Measurements from ENCODE around the gene RO60.

The RO60 gene

DNA sequence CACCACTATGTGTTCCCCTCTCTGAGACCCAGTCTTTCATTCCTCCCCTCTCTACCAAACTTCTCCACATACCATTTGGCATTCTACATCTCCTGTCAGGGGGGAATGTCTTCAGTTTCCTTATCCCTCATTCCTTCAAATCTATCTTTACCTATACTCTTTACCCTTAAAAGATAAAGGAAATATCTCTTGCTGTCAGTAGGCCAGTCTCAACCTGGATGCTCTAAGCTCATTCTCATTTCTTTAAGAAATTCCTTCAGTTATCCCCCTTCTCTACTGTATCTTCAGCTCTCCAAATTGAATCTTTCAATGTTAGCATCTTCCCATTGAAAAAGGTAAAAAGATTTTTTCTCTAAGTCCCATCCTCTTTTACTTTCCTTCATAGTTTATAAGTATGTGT is 6.5 kb downstream of the RO60 start:
- Histone ChIP-seq H3K9me3 (ENCODE audit: insufficient read depth, low read depth, low read length) (no peaks in the 10 kb centered on the region), H3K27ac (ENCODE audit: low read length) (no peak overlapping the region), H3K9ac (ENCODE audit: low read depth, low read length) (no peak overlapping the region), H3K27me3 (ENCODE audit: insufficient read depth, low read length) (no peaks in the 10 kb centered on the region), H3K4me1 (ENCODE audit: insufficient read depth, low read length) (peaks cover 5% of the 10 kb centered on the region), H3K4me3 (ENCODE audit: low read length) (no peak overlapping the region), H3K36me3 (ENCODE audit: insufficient read depth, low read depth, low read length) (peaks cover 9% of the 10 kb centered on the region; the same call in 1 of the 2 replicates)

DNA sequence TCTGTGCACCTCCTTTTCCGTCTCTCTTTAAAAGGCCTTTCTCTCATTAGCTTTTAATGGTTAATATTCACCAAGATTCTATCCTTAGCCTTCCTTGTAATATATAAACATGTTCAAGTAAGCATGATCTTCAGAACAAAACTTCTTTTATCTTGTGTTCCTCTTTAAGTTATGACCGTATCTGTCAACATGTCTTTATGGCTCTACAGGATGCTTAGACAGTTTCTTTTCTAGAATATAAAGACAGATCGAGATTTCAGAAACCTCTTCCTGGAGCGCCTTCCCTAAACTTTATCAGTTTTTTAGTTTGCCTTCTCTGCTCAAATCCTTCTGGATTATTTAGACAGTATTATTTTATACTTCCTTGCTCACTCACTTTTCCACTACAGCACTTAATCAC is 7.2 kb downstream of the RO60 start:
- Histone ChIP-seq H3K4me1 (ENCODE audit: insufficient read depth, low read length) (peaks cover 5% of the 10 kb centered on the region), H3K9me3 (ENCODE audit: insufficient read depth, low read depth, low read length) (no peaks in the 10 kb centered on the region), H3K4me3 (ENCODE audit: low read length) (no peak overlapping the region), H3K27me3 (ENCODE audit: insufficient read depth, low read length) (no peaks in the 10 kb centered on the region), H3K27ac (ENCODE audit: low read length) (no peak overlapping the region), H3K9ac (ENCODE audit: low read depth, low read length) (no peak overlapping the region), H3K36me3 (ENCODE audit: insufficient read depth, low read depth, low read length) (peaks cover 14% of the 10 kb centered on the region; the same call in 1 of the 2 replicates)

GRCh38 chr1:193068013-193068412 is 8.6 kb downstream of the RO60 start:
- H3K36me3 ChIP-seq (ENCODE audit: insufficient read depth, low read depth, low read length) = peaks cover 19% of the 10 kb centered on the region; the same call in 1 of the 2 replicates
- no peak overlapping the region for H3K4me3 ChIP-seq (ENCODE audit: low read length)
- H3K9ac ChIP-seq (ENCODE audit: low read depth, low read length) = no peak overlapping the region
- no peaks in the 10 kb centered on the region for H3K27me3 ChIP-seq (ENCODE audit: insufficient read depth, low read length)
- peaks cover 5% of the 10 kb centered on the region for H3K4me1 ChIP-seq (ENCODE audit: insufficient read depth, low read length)
- no peaks in the 10 kb centered on the region for H3K9me3 ChIP-seq (ENCODE audit: insufficient read depth, low read depth, low read length)
- H3K27ac ChIP-seq (ENCODE audit: low read length) = no peak overlapping the region

DNA sequence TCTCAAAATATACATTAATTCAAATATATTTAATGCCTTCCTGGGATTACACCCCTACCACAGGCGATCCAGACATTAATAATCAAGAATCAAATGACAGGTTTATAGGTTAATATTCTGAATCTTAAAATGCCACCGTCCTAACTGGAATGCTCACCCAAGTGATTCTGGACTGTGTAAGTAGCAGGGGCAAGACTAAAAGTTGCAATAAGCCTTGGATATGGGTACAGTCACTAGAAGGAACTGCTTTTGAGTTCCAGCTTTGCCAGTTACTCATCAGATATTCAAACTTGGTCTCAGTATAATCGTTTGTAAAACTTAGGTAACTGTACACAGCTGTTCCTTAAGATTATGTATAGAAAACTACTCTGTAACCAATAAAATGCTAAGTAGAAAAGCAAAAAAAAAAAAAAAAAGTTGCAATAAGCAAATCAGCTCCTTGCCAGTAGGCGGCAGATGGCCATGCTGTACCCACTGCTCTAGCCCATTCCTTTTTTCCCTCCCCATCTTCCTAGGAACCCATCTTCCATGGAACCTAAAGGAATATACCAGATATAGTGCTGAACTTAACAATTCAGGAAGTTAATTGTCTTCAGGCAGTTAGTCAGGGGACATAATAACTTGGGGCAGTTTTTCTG is 10.5 kb downstream of the RO60 start:
- H3K9me3 ChIP-seq (ENCODE audit: insufficient read depth, low read depth, low read length) = no peaks in the 10 kb centered on the region
- H3K27ac ChIP-seq (ENCODE audit: low read length) = no peak overlapping the region
- H3K27me3 ChIP-seq (ENCODE audit: insufficient read depth, low read length) = no peaks in the 10 kb centered on the region
- peaks cover 5% of the 10 kb centered on the region for H3K4me1 ChIP-seq (ENCODE audit: insufficient read depth, low read length)
- no peak overlapping the region for H3K4me3 ChIP-seq (ENCODE audit: low read length)
- H3K36me3 ChIP-seq (ENCODE audit: insufficient read depth, low read depth, low read length) = peaks cover 23% of the 10 kb centered on the region; the same call in 1 of the 2 replicates
- H3K9ac ChIP-seq (ENCODE audit: low read depth, low read length) = no peak overlapping the region

DNA sequence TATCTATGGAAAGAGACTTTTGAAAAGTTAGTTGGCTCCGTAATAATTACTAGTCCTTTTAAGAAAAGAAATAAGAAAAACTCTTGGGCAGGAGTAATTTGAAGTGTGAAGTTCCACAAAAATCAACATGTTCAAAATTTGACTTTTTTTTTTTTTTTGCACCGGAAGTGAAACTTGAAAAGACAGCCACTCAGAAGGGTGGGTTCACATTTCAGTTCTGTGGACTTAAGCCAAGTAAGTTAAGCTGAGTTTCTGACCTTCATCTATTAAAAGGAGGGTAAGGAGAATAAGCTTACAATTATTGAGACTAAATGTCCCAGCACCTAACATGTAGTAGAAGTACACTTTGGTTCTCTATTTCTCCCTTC is 11.0 kb downstream of the RO60 start:
- Histone ChIP-seq H3K4me1 (ENCODE audit: insufficient read depth, low read length) (peaks cover 5% of the 10 kb centered on the region), H3K36me3 (ENCODE audit: insufficient read depth, low read depth, low read length) (peaks cover 23% of the 10 kb centered on the region; the same call in 1 of the 2 replicates), H3K27ac (ENCODE audit: low read length) (no peak overlapping the region), H3K9ac (ENCODE audit: low read depth, low read length) (no peak overlapping the region), H3K4me3 (ENCODE audit: low read length) (no peak overlapping the region), H3K27me3 (ENCODE audit: insufficient read depth, low read length) (no peaks in the 10 kb centered on the region), H3K9me3 (ENCODE audit: insufficient read depth, low read depth, low read length) (no peaks in the 10 kb centered on the region)

DNA sequence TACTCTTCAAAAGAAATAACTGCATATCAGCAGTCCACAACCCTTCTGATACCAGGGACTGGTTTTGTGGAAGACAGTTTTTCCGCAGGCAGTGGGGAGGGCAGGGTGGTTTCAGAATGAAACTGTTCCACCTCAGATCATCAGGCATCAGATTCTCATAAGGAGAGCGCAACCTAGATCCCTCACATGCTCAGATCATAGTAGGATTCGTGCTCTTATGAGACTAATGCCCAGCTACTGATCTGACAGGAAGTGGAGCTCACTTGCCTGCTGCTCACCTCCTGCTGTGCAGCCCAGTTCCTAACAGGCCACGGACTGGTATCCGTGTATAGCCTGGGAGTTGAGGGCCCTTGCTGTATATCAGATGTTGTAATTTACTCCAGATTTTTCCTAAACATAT is 11.5 kb downstream of the RO60 start:
- Histone ChIP-seq H3K27me3 (ENCODE audit: insufficient read depth, low read length) (no peaks in the 10 kb centered on the region), H3K9me3 (ENCODE audit: insufficient read depth, low read depth, low read length) (no peaks in the 10 kb centered on the region), H3K36me3 (ENCODE audit: insufficient read depth, low read depth, low read length) (peaks cover 28% of the 10 kb centered on the region; the same call in 1 of the 2 replicates), H3K27ac (ENCODE audit: low read length) (no peak overlapping the region), H3K4me1 (ENCODE audit: insufficient read depth, low read length) (peaks cover 5% of the 10 kb centered on the region), H3K4me3 (ENCODE audit: low read length) (no peak overlapping the region), H3K9ac (ENCODE audit: low read depth, low read length) (no peak overlapping the region)

- H3K4me1 ChIP-seq (ENCODE audit: insufficient read depth, low read length) = no peaks in the 10 kb centered on the region
- H3K27me3 ChIP-seq (ENCODE audit: insufficient read depth, low read length) = no peaks in the 10 kb centered on the region
- H3K9me3 ChIP-seq (ENCODE audit: insufficient read depth, low read depth, low read length) = no peaks in the 10 kb centered on the region
- no peak overlapping the region for H3K4me3 ChIP-seq (ENCODE audit: low read length)
- peaks cover 75% of the 10 kb centered on the region for H3K36me3 ChIP-seq (ENCODE audit: insufficient read depth, low read depth, low read length)
- H3K9ac ChIP-seq (ENCODE audit: low read depth, low read length) = no peak overlapping the region
- H3K27ac ChIP-seq (ENCODE audit: low read length) = no peak overlapping the region
Observed at GRCh38 chr1:193077991-193078390, 18.6 kb downstream of the RO60 start.

GRCh38 chr1:193079187-193079586 is 19.8 kb downstream of the RO60 start:
- Histone ChIP-seq H3K4me1 (ENCODE audit: insufficient read depth, low read length) (no peaks in the 10 kb centered on the region), H3K36me3 (ENCODE audit: insufficient read depth, low read depth, low read length) (peaks cover 82% of the 10 kb centered on the region), H3K9ac (ENCODE audit: low read depth, low read length) (no peak overlapping the region), H3K27ac (ENCODE audit: low read length) (no peak overlapping the region), H3K9me3 (ENCODE audit: insufficient read depth, low read depth, low read length) (no peaks in the 10 kb centered on the region), H3K4me3 (ENCODE audit: low read length) (no peak overlapping the region), H3K27me3 (ENCODE audit: insufficient read depth, low read length) (no peaks in the 10 kb centered on the region)

DNA sequence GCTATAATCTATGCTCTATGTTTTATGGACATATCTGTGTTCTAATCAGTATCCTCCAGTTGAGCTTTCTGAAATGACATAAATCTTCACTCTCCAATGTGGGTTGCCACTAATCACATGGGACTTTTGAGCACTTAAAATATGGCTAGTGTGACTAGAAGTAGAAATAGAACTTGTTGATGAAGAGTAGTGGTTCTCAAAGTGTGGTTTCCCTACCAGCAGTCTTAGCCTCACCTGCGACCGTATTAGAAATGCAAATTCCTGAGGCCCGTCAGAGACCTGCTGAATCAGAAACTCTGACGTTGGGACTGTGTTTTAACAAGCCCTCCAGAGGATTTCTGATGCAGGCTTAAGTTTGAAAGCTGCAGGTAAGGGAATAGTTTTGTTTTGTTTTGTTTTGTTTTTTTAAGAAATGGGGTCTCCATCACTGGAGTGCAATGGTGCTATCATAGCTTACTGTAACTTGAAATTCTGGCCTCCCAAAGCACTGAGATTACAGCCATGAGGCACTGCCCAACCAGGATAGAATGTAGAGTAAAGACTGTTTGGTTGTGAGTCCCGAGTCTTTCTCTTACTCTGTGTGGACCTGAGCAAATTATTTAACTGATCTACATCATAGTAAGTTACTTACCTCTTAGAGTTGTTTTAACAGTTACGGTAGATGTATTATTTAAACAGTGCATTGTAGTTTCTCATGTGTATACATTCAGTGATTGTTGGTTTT is 24.1 kb downstream of the RO60 start:
- Histone ChIP-seq H3K9ac (ENCODE audit: low read depth, low read length) (no peak overlapping the region), H3K27me3 (ENCODE audit: insufficient read depth, low read length) (no peaks in the 10 kb centered on the region), H3K9me3 (ENCODE audit: insufficient read depth, low read depth, low read length) (no peaks in the 10 kb centered on the region), H3K4me1 (ENCODE audit: insufficient read depth, low read length) (no peaks in the 10 kb centered on the region), H3K27ac (ENCODE audit: low read length) (no peak overlapping the region), H3K36me3 (ENCODE audit: insufficient read depth, low read depth, low read length) (peaks cover 82% of the 10 kb centered on the region), H3K4me3 (ENCODE audit: low read length) (no peak overlapping the region)

- Histone ChIP-seq H3K9me3 (ENCODE audit: insufficient read depth, low read depth, low read length) (no peaks in the 10 kb centered on the region), H3K27me3 (ENCODE audit: insufficient read depth, low read length) (no peaks in the 10 kb centered on the region), H3K9ac (ENCODE audit: low read depth, low read length) (no peak overlapping the region), H3K27ac (ENCODE audit: low read length) (no peak overlapping the region), H3K4me3 (ENCODE audit: low read length) (no peak overlapping the region), H3K4me1 (ENCODE audit: insufficient read depth, low read length) (no peaks in the 10 kb centered on the region), H3K36me3 (ENCODE audit: insufficient read depth, low read depth, low read length) (peaks cover 68% of the 10 kb centered on the region)
Observed at GRCh38 chr1:193085263-193085662, 25.9 kb downstream of the RO60 start.

- H3K27me3 ChIP-seq (ENCODE audit: insufficient read depth, low read length) = no peaks in the 10 kb centered on the region
- peaks cover 60% of the 10 kb centered on the region for H3K36me3 ChIP-seq (ENCODE audit: insufficient read depth, low read depth, low read length)
- H3K4me3 ChIP-seq (ENCODE audit: low read length) = no peak overlapping the region
- H3K9me3 ChIP-seq (ENCODE audit: insufficient read depth, low read depth, low read length) = no peaks in the 10 kb centered on the region
- no peak overlapping the region for H3K27ac ChIP-seq (ENCODE audit: low read length)
- H3K4me1 ChIP-seq (ENCODE audit: insufficient read depth, low read length) = no peaks in the 10 kb centered on the region
- no peak overlapping the region for H3K9ac ChIP-seq (ENCODE audit: low read depth, low read length)
Observed at GRCh38 chr1:193086342-193086741, 26.9 kb downstream of the RO60 start.

- Histone ChIP-seq H3K4me1 (ENCODE audit: insufficient read depth, low read length) (no peaks in the 10 kb centered on the region), H3K27ac (ENCODE audit: low read length) (no peak overlapping the region), H3K36me3 (ENCODE audit: insufficient read depth, low read depth, low read length) (peaks cover 49% of the 10 kb centered on the region), H3K9me3 (ENCODE audit: insufficient read depth, low read depth, low read length) (no peaks in the 10 kb centered on the region), H3K4me3 (ENCODE audit: low read length) (no peak overlapping the region), H3K9ac (ENCODE audit: low read depth, low read length) (no peak overlapping the region), H3K27me3 (ENCODE audit: insufficient read depth, low read length) (no peaks in the 10 kb centered on the region)
Observed at GRCh38 chr1:193087893-193088292, 28.5 kb downstream of the RO60 start.
